GM19397 (cell line): ENCODE measurements around the gene DCANP1.

ENCODE experiments used
- ATAC-seq: cut with Tn5 transposase; IDR thresholded peaks from one replicate; pipeline ENCODE4 v1.9.1; 2021; ENCODE audit warnings: mild to moderate bottlenecking, moderate library complexity; ENCODE audit not compliant: unreplicated experiment

The DCANP1 gene

DNA sequence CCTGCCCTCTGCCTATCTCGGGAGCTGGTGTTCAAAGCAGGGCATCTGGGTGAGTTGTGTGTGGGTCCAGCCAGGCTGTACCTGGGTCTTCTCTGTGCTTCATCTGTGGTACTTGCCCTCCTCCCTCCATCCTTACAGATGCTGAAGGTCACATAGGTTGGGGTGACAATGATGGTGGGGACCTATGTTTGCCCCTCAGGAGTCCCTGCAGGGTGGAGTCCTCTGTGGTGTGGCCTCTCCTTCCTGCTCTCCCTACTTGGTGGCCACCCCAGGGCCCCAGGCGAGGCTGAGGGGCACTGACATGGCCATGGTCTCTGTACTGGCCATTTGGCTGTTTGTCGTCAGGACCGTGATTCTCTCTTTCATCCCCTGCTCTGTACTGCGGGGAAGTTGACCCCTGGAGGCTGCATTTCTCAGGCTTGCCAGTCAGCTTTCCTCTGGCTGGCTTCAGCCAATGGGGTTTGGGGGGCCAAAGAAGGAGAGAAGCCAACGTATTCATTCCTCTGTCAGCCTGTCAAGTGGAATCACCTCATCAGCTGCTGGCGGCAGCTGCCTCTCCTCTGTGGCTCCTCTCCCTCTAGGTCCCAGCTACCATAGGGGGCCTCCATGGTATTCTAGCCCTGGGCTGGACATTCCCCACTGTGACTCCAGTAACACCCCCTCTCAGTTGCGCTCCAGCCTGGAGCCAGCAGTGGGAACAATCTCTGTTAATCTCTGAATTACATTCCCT lies 4.6 kb downstream of the DCANP1 start:
- no peak for ATAC-seq

- ATAC-seq, result no peak
Measured at GRCh38 chr5:135441919-135442318, 5.2 kb downstream of the DCANP1 start.

DNA sequence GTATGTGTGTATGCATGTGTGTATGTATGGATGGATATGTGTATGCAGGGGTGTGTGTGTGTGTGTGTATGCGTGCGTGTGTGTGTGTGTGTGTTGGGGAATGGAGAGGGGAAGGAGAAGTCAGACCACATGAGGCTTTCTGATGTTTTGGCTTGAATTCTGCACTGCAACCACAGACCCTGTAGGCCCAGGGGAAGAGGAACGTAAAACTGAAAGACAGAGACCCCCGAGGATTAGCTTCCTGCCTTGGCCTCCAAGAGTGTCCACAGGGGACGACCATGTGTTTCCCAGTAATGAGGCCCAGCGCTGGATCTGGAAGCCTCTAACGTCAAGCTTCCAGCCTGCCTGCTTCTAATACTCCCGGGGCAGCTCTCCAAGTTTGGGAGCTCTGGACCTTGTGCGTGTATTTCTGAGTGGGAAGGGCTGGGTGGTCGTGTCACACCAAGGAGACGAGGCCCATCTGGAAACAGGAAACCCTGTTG lies 5.8 kb downstream of the DCANP1 start:
- ATAC-seq, result no peak

DNA sequence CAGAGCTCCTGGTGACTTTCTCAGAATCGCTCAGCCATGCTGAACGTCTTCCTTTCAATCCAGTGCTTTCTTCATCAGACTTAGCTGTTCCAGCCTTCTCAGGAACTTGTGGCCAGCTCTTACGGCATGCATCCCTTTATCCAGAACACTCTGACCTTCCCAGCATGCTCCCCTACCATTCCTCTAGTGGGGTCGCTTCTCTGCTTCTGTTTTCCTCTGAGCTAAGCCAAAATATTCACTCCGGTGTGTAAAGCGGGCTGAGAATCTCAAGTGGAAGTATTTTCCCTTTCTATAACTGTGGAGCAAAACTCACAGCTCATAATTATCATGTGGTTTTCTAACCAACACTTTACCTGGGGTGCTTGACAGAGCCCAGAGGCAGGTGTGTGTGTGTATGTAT lies 6.2 kb downstream of the DCANP1 start:
- ATAC-seq, result no peak

DNA sequence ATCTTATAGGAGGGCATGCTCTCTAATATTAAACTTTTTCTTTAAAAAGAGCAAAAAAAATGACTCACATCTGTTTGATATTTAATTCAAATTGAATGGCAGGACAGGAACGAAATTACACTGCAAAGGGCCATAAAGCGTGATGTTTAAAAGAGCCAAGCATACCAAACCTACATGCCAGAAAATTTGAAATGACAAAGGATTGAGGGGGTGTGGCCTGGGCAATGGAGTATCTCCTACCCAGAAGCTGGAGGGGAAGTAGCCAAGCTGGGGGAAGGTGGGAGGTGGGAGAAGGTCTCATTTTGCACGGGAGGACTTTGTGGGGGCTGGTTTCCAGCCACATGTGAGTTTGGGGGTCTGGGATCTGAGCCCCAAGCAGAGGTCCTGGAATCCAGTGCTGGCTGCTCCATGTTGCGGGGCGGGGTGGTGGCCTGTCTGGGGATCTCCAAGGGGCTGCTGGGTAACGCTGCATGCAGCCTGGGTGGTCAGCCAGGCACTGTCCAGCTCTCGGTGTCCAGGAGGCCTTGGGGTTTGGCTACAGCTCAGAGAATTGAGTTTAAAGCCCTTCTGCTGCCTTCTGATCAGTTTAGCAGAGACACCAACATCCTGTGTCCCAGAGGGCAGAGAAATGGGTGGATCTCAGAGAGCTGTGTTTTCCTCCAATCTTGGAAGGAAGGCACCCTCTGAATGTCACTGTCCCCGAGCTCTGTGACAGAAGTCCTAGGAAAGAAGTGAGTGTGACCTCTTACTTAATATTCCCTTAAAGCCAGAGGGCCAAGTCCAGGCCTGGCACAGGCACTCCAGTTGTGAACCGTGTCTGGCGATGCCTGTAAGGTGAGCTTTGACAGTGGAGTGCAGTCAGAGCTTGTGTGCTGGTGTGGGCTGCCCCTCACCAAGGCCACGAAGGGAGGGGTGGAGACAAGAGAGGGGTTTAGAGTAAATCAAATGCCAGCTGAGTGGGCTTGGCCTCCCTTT lies 7.6 kb downstream of the DCANP1 start:
- ATAC-seq, result no peak

DNA sequence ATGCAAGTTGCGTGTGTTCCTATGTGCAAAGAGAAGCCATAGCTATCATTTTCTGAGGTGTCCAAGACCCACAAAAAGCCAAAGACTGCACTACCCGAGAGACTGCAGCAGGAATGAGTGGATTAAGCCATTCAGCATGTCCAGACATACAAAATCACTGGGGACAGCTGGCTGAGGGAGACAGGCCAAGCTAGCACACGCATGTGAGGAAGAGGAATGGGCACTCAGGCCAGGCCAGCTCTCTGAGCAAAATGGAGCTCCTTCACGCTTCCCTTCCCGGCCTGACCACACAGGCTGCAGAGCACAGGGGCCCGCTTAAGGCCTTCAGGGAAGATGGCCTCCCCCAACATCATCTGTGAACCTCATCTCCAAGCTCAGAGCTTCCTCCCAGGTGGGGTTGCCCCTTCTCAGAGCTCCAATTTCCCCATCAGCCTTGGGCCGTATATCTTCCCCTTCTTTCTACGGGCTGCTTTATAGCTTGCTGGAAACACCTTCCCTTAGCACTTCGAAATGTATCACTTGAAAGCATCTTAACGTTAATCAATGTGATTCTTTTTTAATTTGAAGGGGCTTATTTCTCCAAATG lies 8.4 kb downstream of the DCANP1 start:
- ATAC-seq, result no peak

GRCh38 chr5:135437796-135438560 lies 9.2 kb downstream of the DCANP1 start:
- no peak for ATAC-seq

- no peak for ATAC-seq
Measured at GRCh38 chr5:135437422-135437795, 9.7 kb downstream of the DCANP1 start.

GRCh38 chr5:135436951-135437418 lies 10.2 kb downstream of the DCANP1 start:
- no peak for ATAC-seq

DNA sequence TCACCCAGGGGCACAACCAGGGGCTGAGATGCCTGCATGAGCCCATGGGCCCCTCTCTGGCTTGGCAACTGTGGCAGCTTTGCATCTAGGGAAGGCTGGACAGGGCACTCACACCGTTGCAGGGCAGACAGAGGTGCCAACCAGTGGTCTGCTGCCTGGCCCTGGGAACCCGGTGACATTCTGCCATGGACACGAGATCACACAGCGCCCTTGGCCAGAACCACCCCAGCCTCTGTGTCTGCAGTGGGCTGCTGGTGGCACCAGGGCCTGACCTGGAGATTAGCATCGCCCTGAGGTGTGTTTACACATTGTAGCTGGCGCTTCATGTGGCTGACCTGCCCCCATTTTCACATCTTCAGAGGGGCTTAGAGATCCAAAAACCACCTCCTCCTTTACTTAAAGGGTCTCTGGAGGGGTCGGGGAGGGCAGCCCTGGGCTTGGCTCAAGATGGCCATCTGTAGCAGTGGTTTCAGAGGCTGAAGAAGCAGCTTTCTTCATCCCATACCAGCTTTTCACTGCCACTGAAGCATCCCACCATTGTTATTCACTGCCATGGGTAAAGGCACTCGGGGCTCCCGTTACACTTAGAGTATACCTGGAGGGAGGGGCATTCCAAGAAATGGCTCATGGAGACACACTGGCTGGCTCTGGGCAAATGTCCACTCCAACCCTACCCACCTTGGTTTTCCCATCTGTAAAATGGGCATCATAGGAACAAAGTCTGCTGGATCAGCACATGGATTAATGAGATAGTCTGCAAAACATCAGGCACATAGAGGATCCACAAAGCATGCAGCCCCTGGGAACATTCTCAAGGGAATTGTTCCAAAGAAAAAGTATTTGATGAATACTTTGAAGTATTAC lies 11.4 kb downstream of the DCANP1 start:
- no peak for ATAC-seq

GRCh38 chr5:135434591-135435466 lies 12.3 kb downstream of the DCANP1 start:
- ATAC-seq, result no peak

DNA sequence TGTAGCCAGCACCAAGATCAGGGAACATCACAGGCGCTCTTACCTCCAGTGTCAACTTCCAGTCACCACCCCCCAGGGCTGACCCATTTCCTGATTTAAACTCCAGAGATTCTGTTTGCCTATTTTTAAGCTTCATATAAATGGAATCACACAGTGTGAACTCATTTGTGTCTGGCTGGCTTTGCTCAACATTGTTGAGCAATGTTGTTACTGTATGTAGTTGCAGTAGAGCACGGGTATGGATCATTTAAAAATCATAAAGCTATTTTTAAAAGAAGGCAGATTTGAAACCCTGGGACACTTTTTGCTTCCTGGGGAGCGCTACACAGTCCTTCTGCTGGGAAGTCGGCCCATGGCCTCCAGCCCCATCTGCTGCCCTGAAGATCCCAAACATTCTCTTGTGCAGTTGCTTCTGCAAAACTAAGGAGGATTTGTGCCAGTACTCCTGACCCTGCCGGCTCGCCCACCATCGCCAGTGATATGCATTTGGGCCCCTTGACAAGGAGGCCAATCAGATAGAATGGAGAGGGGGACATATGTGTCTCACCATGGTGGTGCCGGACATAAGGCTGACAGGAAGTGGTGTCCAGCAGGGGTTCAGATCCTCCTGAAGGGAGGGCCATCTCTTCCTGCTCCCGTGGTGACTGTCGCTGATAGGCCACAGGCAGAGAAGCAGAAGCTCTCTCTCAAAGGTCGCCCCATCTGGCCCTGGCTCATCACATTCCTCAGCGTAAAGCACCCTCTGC lies 13.3 kb downstream of the DCANP1 start:
- ATAC-seq, result no peak

GRCh38 chr5:135432113-135432512 lies 15.0 kb downstream of the DCANP1 start:
- no peak for ATAC-seq

GRCh38 chr5:135430135-135430437 lies 17.1 kb downstream of the DCANP1 start:
- ATAC-seq, result no peak

DNA sequence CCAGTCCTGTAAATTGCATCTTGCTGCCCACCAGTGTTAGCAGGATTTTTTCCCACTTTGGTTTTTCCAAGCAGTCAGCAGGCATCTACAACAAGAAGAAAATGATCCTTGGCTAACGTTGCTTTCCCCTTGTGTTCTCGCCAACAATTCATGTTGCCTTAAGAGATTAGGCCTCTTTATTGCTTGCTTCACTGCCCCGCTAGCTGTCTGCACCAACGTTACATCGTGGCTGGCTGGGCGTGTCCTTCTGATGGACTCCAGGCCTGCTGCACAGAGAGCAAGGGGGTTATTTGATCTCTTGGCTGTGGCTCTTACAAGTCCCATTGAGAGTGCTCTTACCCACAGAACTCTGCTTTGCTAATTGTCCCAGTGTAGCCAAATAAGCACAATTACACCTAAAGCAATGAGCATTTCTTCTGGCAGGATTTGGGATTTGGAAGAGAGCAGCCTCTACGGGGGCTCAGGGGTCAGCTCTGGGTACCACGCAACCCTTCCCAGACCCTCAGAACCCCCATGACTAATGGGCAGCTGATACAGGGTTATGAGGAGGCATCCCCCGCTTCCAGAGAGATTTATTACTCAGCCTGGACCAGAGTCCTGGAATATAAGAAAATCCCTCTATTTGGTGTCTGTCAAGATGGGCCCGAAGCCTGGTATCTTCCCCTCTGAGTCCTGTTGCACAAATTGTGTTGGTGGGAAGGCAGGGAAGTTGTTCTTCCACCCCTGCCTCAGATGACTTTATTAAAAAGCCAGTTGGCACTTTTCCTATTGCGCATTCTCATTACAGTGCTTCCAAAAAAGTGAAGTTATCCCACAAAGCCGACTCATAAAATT lies 17.6 kb downstream of the DCANP1 start:
- ATAC-seq, result no peak

GRCh38 chr5:135428586-135428985 lies 18.6 kb downstream of the DCANP1 start:
- no peak for ATAC-seq
